B cell (primary cell): ENCODE results near the gene CFL1. TPM values are rescaled to one million over a fixed set of nuclear protein-coding genes. Genes with fewer than 3 reads are reported as not detected.

Experiments
- ATAC-seq: fragments of 200-7000 bp; cut with Tn5 transposase; one replicate; pipeline ENCODE4 v1.10.0; 2021; ENCODE audit warnings: low read depth, mild to moderate bottlenecking, moderate number of reproducible peaks, moderate library complexity
- CTCF ChIA-PET: fragments of 350-600 bp; sonication (Branson Sonifier 250); formaldehyde crosslinking; loops from one replicate; lab custom pipeline; 2021; ENCODE audit warnings: antibody characterized with exemption, inconsistent platforms; lab: Charles Lee
- POLR2A ChIA-PET: fragments of 350-600 bp; sonication (Branson Sonifier 250); formaldehyde crosslinking; loops from one replicate; lab custom pipeline; 2021; ENCODE audit warnings: antibody characterized with exemption; lab: Charles Lee
- DNase-seq: peaks from one replicate; pipeline ENCODE4 v3.0.0; 2013
- H2AFZ ChIP-seq: 2 replicates; pipeline ENCODE4 v1.6.1; 2012; ENCODE audit warnings: mild to moderate bottlenecking, low read depth, low read length; ENCODE audit not compliant: insufficient read depth, poor library complexity, severe bottlenecking
- H3K27ac ChIP-seq, 2 donors: 1 replicate in 1 of 2; 2 replicates in 1 of 2; pipeline ENCODE4 v1.5.1; 2012 to 2013; ENCODE audit warnings: low read length in 2 of 2, mild to moderate bottlenecking in 2 of 2, moderate library complexity in 1 of 2
- H3K27me3 ChIP-seq, 4 experiments: fragments of 200-600 bp in 1 of 4; sonication (generic) in 1 of 4; replicated peaks in 1 of 4; 1 replicate in 2 of 4; 2 replicates in 2 of 4; pipeline versions ENCODE4 v1.6.1 to v1.7.0; 2013 to 2016; ENCODE audit warnings: low read length in 3 of 4, mild to moderate bottlenecking in 2 of 4, mixed read lengths in 1 of 4, moderate library complexity in 1 of 4; ENCODE audit not compliant: insufficient read depth in 4 of 4, control insufficient read depth in 3 of 4; ENCODE audit errors: control extremely low read depth in 1 of 4
- H3K36me3 ChIP-seq, 2 experiments: replicated peaks in 1 of 2; 1 replicate in 1 of 2; 2 replicates in 1 of 2; pipeline versions ENCODE4 v1.6.1 to v1.7.1; 2013; ENCODE audit warnings: low read length in 1 of 2; ENCODE audit not compliant: insufficient read depth in 2 of 2, control insufficient read depth in 1 of 2; ENCODE audit errors: control extremely low read depth in 1 of 2, extremely low read depth in 1 of 2
- H3K4me1 ChIP-seq, 2 donors: fragments of 200-600 bp in 1 of 2; sonication (generic) in 1 of 2; 1 replicate in 1 of 2; 2 replicates in 1 of 2; pipeline versions ENCODE4 v1.5.1 to v1.6.1; 2013 to 2017; ENCODE audit warnings: low read length in 2 of 2; ENCODE audit not compliant: control insufficient read depth in 2 of 2, insufficient read depth in 2 of 2
- H3K4me2 ChIP-seq: replicated peaks from 2 replicates; pipeline ENCODE3; 2012; ENCODE audit warnings: mild to moderate bottlenecking, low read depth, low read length; ENCODE audit not compliant: poor library complexity, severe bottlenecking
- H3K4me3 ChIP-seq, 5 experiments: fragments of 200-600 bp in 1 of 5; sonication (generic) in 1 of 5; 1 replicate in 3 of 5; 2 replicates in 2 of 5; pipeline versions ENCODE4 v1.5.1 to v1.7.0; 2011 to 2016; ENCODE audit warnings: low read length in 4 of 5, mild to moderate bottlenecking in 4 of 5, low read depth in 2 of 5, control low read depth in 1 of 5, moderate library complexity in 1 of 5; ENCODE audit not compliant: insufficient read depth in 1 of 5; ENCODE audit errors: control extremely low read depth in 1 of 5, extremely low read depth in 1 of 5
- H3K79me2 ChIP-seq: fragments of 200-600 bp; sonication (generic); one replicate; pipeline ENCODE4 v1.6.0; 2016; ENCODE audit warnings: low read length; ENCODE audit not compliant: control insufficient read depth, insufficient read depth
- H3K9ac ChIP-seq: fragments of 200-600 bp; sonication (generic); 2 replicates; pipeline ENCODE4 v1.6.1; 2017; ENCODE audit warnings: mild to moderate bottlenecking, low read length, moderate library complexity
- H3K9me3 ChIP-seq, 3 donors: one replicate each; pipeline versions ENCODE4 v1.6.1 to v1.7.1; 2013; ENCODE audit warnings: low read length in 2 of 3; ENCODE audit not compliant: control insufficient read depth in 2 of 3, insufficient read depth in 1 of 3; ENCODE audit errors: control extremely low read depth in 1 of 3
- H4K20me1 ChIP-seq: 2 replicates; pipeline ENCODE4 v1.6.0; 2012; ENCODE audit warnings: mild to moderate bottlenecking, low read length; ENCODE audit not compliant: insufficient read depth, control insufficient read depth, poor library complexity, severe bottlenecking
- H3K27ac Mint-ChIP-seq: one replicate; pipeline ENCODE4 v1.8.0; 2021; ENCODE audit warnings: mixed read lengths
- H3K27me3 Mint-ChIP-seq: one replicate; pipeline ENCODE4 v1.8.0; 2021; ENCODE audit warnings: mixed read lengths
- H3K4me1 Mint-ChIP-seq: one replicate; pipeline ENCODE4 v1.8.0; 2021; ENCODE audit warnings: mixed read lengths
- H3K4me3 Mint-ChIP-seq: one replicate; pipeline ENCODE4 v1.8.0; 2021; ENCODE audit warnings: mixed read lengths
- H3K9me3 Mint-ChIP-seq: one replicate; pipeline ENCODE4 v1.8.0; 2022; ENCODE audit warnings: mixed read lengths; ENCODE audit not compliant: insufficient read depth
- CTCF ChIP-seq: fragments of 200-600 bp; IDR thresholded peaks from one replicate; pipeline ENCODE4 v1.8.0; 2022; ENCODE audit warnings: antibody characterized with exemption, mild to moderate bottlenecking
- EZH2 ChIP-seq: IDR thresholded peaks from 2 replicates; pipeline ENCODE4 v1.6.1; 2012; ENCODE audit warnings: borderline replicate concordance, low read depth, mild to moderate bottlenecking, moderate library complexity, low read length; ENCODE audit not compliant: insufficient read depth, poor library complexity, severe bottlenecking
- whole genome bisulfite sequencing: methylation state at CpG from one replicate; pipeline ENCODE4 v1.1.5; 2013; ENCODE audit warnings: missing lambda C conversion rate; ENCODE audit not compliant: insufficient coverage; 5-methylcytosine and 5-hydroxymethylcytosine counted together
- intact Hi-C: fragments of 100-400 bp; cut with micrococcal nuclease; formaldehyde crosslinking; loops from one replicate; pipeline ENCODE4 v1.10.0; 2022
- polyA plus RNA-seq: library from polyadenylated mRNA; depleted of rRNA; stranded (reverse); fragments of >200 nt; gene quantifications from 2 replicates; pipeline ENCODE4 v1.2.3, GENCODE V29; 2012
- total RNA-seq, 2 donors: library from RNA; stranded (reverse); fragments of 120-200 nt in 1 of 2; gene quantifications; 1 replicate in 1 of 2; 2 replicates in 1 of 2; pipeline versions ENCODE4 v1.2.3 to v1.2.4, GENCODE V29; 2013 to 2022

The CFL1 gene
- total and polyA plus RNA-seq, 2 donors (not counting 1 experiment from before 2014, with no cell fraction given), result 455 to 990 TPM

- peaks cover 10% of the 10 kb centered on the region for H3K4me1 Mint-ChIP-seq
- 4% methylated on average over 77 of the region's 78 CpGs for whole genome bisulfite sequencing
- no peaks in the 10 kb centered on the region for H4K20me1 ChIP-seq
- H3K36me3 ChIP-seq, result no peaks in the 10 kb centered on the region
- no peaks in the 10 kb centered on the region for H3K9me3 Mint-ChIP-seq
- H2AFZ ChIP-seq, result peak overlapping the region; percentile 68
- POLR2A ChIA-PET, result interaction anchor here (4.4 kb wide), 1 partner anchor 10 kb away, joined by 33 read pairs; the partner anchor contains the start of genes CCDC85B and FIBP
- CTCF ChIA-PET, result interaction anchor here (1.3 to 4.0 kb wide), 4 partner anchors 9 to 15 kb away, joined by 7 to 44 read pairs (median 14); partner anchors contain the start of genes CCDC85B and FIBP
- H3K4me3 ChIP-seq, result peak overlapping the region; percentile 2 to 64 (median 52)
- peaks cover 0 to 38% (median 12%) of the 10 kb centered on the region in 4 experiments for H3K27me3 ChIP-seq
- no peak overlapping the region for H3K27ac Mint-ChIP-seq
- intact Hi-C loops, result loop anchor here (1.0 kb wide), 3 partner anchors 9 to 41 kb away; partner anchors contain the start of genes C11orf68, CCDC85B, CFL1 and DRAP1
- no peaks in the 10 kb centered on the region for H3K79me2 ChIP-seq
- peak overlapping the region; percentile 73 for H3K4me3 Mint-ChIP-seq
- peak overlapping the region; percentile 71 for H3K9ac ChIP-seq
- peaks cover 0 to 10% (median 0%) of the 10 kb centered on the region in 3 donors for H3K9me3 ChIP-seq
- peaks cover 15% of the 10 kb centered on the region for H3K27me3 Mint-ChIP-seq
- no peak for TF ChIP-seq EZH2
- TF ChIP-seq CTCF, result no peak
- H3K27ac ChIP-seq, result no peak overlapping the region
- ATAC-seq, result no peak
- H3K4me2 ChIP-seq, result peak overlapping the region; percentile 95
- peaks cover 20% of the 10 kb centered on the region in 2 donors for H3K4me1 ChIP-seq
- peak; percentile 56 for DNase-seq
These were observed 41.6 kb upstream of the CFL1 start for GRCh38 chr11:65899356-65900124.
